Osteocyte (in vitro differentiated cells): ENCODE results near the gene GALNTL6. TPM values are rescaled to one million over a fixed set of nuclear protein-coding genes. Genes with fewer than 3 reads are reported as not detected.
"Not testable (repeated sequence)": the region's sequence is repeated elsewhere in the genome, so short reads cannot be mapped to it uniquely, and the experiment has no call there.

Source experiments
- DNase-seq: peaks from one replicate; pipeline ENCODE4 v3.0.0; 2021; ENCODE audit warnings: mixed read lengths; ENCODE audit not compliant: unreplicated experiment; ENCODE audit errors: extremely low spot score
- H3K27ac Mint-ChIP-seq: one replicate; pipeline ENCODE4 v1.8.0; 2021; ENCODE audit warnings: mild to moderate bottlenecking, mixed read lengths; ENCODE audit not compliant: unreplicated experiment
- H3K27me3 Mint-ChIP-seq: one replicate; pipeline ENCODE4 v1.8.0; 2021; ENCODE audit warnings: mixed read lengths; ENCODE audit not compliant: unreplicated experiment
- H3K36me3 Mint-ChIP-seq: one replicate; pipeline ENCODE4 v1.8.0; 2021; ENCODE audit warnings: mixed read lengths; ENCODE audit not compliant: unreplicated experiment
- H3K4me1 Mint-ChIP-seq: one replicate; pipeline ENCODE4 v1.8.0; 2021; ENCODE audit warnings: mixed read lengths; ENCODE audit not compliant: unreplicated experiment
- H3K4me3 Mint-ChIP-seq: one replicate; pipeline ENCODE4 v1.8.0; 2021; ENCODE audit warnings: mild to moderate bottlenecking, moderate library complexity, mixed read lengths; ENCODE audit not compliant: unreplicated experiment
- H3K9me3 Mint-ChIP-seq: one replicate; pipeline ENCODE4 v1.8.0; 2021; ENCODE audit warnings: mixed read lengths; ENCODE audit not compliant: unreplicated experiment
- total RNA-seq: library from RNA; stranded (reverse); gene quantifications from 2 replicates; pipeline ENCODE4 v1.2.1, GENCODE V29; 2021
- TF ChIP-seq, protein P1 (sequence below): fragments of 200-600 bp; sonication (generic); IDR thresholded peaks from 2 replicates; pipeline ENCODE4 v1.5.0; 2021; ENCODE audit warnings: antibody characterized with exemption, mild to moderate bottlenecking, moderate library complexity

Gene GALNTL6
- total RNA-seq, 1 donor from 2014 or later: not detected

DNA sequence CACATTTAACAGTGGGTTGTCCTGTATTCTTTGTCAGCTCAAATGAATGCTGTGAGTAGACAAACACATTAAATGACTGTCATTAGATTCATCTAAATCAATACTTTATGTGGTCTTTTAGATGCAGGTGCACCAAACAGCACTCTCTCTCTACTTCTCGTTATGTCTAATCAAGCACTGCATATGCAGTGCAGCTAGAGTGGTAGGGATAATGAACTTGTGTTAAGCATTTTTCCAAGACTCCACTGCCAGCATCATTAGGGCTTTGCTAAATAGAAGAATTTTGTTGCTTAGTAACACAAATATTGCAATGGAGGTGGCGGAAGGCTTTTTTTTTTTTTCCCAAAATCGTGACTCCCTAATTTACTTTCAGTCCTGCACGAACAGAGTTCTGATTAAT, 908.5 kb downstream of the GALNTL6 start:
- Mint-ChIP-seq H3K4me3 (no peak overlapping the region), H3K4me1 (no peaks in the 10 kb centered on the region), H3K36me3 (no peaks in the 10 kb centered on the region), H3K9me3 (no peaks in the 10 kb centered on the region), H3K27ac (no peak overlapping the region), H3K27me3 (no peaks in the 10 kb centered on the region)
- TF ChIP-seq, protein P1, sequence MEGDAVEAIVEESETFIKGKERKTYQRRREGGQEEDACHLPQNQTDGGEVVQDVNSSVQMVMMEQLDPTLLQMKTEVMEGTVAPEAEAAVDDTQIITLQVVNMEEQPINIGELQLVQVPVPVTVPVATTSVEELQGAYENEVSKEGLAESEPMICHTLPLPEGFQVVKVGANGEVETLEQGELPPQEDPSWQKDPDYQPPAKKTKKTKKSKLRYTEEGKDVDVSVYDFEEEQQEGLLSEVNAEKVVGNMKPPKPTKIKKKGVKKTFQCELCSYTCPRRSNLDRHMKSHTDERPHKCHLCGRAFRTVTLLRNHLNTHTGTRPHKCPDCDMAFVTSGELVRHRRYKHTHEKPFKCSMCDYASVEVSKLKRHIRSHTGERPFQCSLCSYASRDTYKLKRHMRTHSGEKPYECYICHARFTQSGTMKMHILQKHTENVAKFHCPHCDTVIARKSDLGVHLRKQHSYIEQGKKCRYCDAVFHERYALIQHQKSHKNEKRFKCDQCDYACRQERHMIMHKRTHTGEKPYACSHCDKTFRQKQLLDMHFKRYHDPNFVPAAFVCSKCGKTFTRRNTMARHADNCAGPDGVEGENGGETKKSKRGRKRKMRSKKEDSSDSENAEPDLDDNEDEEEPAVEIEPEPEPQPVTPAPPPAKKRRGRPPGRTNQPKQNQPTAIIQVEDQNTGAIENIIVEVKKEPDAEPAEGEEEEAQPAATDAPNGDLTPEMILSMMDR: no peak
- DNase-seq: no peak

DNA sequence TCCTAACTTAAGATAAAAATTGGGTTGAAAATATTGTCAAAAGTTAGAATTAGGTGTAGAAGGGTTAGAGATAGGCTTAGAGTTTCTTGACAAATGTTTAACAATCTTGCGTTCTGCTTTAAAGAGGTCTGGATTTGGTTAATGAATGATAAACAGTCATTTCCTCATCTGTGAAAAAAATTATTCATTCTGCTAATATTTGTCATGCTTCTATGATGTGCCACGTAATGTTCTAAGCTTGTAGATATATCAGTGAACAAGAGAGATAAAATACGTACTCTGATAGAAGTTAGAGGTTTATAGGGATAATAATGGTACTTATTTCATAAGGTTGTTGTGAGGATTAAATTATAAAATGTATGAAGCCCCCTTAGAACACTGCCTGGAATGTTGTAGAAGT, 912.4 kb downstream of the GALNTL6 start:
- H3K4me3 Mint-ChIP-seq: no peak overlapping the region
- no peak overlapping the region for H3K27ac Mint-ChIP-seq

DNA sequence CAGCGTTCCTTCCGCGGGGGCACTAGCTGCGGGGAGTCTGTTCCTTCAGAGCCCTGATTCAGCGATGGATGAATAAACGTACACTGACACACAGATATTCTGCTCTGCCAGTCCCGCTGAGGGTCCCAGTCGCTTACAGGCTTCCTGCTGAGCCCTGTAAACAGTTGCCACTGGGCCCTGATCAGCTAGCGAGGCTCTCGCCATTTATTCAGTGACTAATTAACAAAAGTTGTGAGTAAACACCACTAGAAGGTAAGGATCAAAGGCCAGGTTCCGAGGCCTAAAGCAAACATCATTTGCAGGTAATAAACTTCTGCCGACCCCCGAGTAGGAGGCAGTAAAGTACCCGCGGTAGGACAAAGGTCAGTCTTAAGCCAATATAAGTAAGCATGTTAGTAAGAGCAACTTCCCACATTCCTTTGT, 912.8 kb downstream of the GALNTL6 start:
- Mint-ChIP-seq H3K4me3 (no peak overlapping the region), H3K9me3 (peaks cover 16% of the 10 kb centered on the region), H3K27me3 (no peaks in the 10 kb centered on the region), H3K27ac (no peak overlapping the region), H3K4me1 (no peaks in the 10 kb centered on the region), H3K36me3 (no peaks in the 10 kb centered on the region)
- no peak for DNase-seq
- TF ChIP-seq, protein P1: no peak

More for the DNA sequence above, 912.4 kb downstream of the GALNTL6 start:
- Mint-ChIP-seq H3K9me3 (peaks cover 16% of the 10 kb centered on the region), H3K4me1 (no peaks in the 10 kb centered on the region), H3K27me3 (no peaks in the 10 kb centered on the region), H3K36me3 (no peaks in the 10 kb centered on the region)
- TF ChIP-seq, protein P1: no peak
- no peak for DNase-seq

DNA sequence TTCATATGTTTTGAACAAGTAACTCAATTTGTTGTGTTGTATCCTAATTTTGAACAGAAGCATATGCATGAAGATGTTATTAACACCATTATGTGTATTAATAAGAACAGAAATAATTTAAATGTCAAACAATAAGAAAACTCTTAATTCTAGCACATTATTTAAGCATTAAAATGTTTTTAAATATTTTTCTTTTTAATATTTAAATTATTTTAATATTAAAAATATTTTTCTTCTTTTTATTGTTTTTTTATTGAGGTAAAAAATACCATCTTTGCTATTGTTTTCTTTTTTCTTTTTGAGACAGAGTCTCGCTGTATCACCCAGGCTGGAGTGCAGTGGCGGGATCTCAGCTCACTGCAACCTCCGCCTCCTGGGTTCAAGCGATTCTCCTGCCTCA, 914.4 kb downstream of the GALNTL6 start:
- Mint-ChIP-seq H3K27me3 (no peaks in the 10 kb centered on the region), H3K4me3 (no peak overlapping the region), H3K27ac (no peak overlapping the region), H3K4me1 (no peaks in the 10 kb centered on the region), H3K9me3 (peaks cover 24% of the 10 kb centered on the region), H3K36me3 (no peaks in the 10 kb centered on the region)
- TF ChIP-seq, protein P1: no peak
- DNase-seq: no peak

DNA sequence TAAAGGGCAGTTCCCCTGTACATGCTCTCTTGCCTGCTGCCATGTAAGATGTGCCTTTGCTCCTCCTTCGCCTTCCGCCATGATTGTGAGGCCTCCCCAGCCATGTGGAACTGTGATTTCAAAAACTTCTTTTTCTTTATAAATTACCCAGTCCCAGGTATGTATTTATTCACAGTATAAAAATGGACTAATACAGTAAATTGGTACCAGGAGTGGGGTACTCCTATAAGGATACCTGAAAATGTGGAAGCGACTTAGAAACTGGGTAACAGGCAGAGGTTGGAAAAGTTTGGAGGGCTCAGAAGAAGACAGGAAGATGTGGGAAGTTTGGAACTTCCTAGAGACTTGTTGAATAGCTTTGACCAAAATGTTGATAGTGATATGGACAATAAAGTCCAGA, 920.4 kb downstream of the GALNTL6 start:
- not testable (repeated sequence) for H3K4me3 Mint-ChIP-seq, H3K27ac Mint-ChIP-seq, H3K36me3 Mint-ChIP-seq, H3K27me3 Mint-ChIP-seq, H3K4me1 Mint-ChIP-seq, DNase-seq
- peaks cover 61% of the 10 kb centered on the region for H3K9me3 Mint-ChIP-seq

DNA sequence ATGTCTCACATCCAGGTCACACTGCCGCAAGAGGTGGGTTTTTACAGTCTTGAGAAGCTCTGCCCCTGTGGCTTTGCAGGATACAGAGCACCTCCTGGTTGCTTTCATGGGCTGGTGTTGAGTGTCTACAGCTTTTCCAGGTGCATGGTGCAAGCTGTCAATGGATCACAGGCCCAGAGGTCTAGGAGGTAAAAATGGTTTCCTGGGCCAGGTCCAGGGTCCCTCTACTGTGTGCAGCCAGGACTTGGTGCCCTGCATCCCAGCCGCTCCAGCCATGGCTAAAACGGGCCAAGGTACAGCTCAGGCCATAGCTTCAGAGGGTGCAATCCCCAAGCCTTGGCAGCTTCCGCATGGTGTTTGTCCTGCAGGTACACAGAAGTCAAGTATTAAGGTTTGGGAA, 921.4 kb downstream of the GALNTL6 start:
- Mint-ChIP-seq H3K4me3 (no peak overlapping the region), H3K27me3 (no peaks in the 10 kb centered on the region), H3K9me3 (peaks cover 60% of the 10 kb centered on the region), H3K36me3 (peaks cover 9% of the 10 kb centered on the region), H3K4me1 (no peaks in the 10 kb centered on the region), H3K27ac (no peak overlapping the region)
- TF ChIP-seq, protein P1: no peak
- DNase-seq: no peak
